SU-DHL-6 (cell line): ENCODE measurements around the gene KCNE4.

Experiments
- H2AFZ ChIP-seq: fragments of 200-600 bp; sonication (generic); 2 replicates; pipeline ENCODE4 v1.6.1; 2014; ENCODE audit warnings: low read depth, mild to moderate bottlenecking, moderate library complexity, mixed read lengths, antibody characterized with exemption, low read length; ENCODE audit not compliant: severe bottlenecking
- H3F3A ChIP-seq: fragments of 200-600 bp; shearing (Covaris generic); 2 replicates; pipeline ENCODE4 v1.6.0; 2016; ENCODE audit warnings: antibody characterized with exemption, mild to moderate bottlenecking; ENCODE audit not compliant: insufficient read depth
- H3K27ac ChIP-seq: fragments of 200-600 bp; sonication (generic); 2 replicates; pipeline ENCODE4 v1.5.1; 2016; ENCODE audit warnings: low read depth, mild to moderate bottlenecking, low read length, moderate library complexity, mixed read lengths
- H3K27me3 ChIP-seq: fragments of 200-600 bp; sonication (generic), shearing (Covaris generic); 2 replicates; pipeline ENCODE4 v1.6.0; 2014; ENCODE audit warnings: mild to moderate bottlenecking, low read length
- H3K36me3 ChIP-seq: fragments of 200-600 bp; sonication (generic); 2 replicates; pipeline ENCODE4 v1.6.1; 2014; ENCODE audit warnings: mild to moderate bottlenecking, low read length, mixed read lengths
- H3K4me2 ChIP-seq: fragments of 300-600, 200-600 bp; shearing (Covaris generic), sonication (generic); 2 replicates; pipeline ENCODE4 v1.6.0; 2014; ENCODE audit warnings: low read length, low read depth, mild to moderate bottlenecking; ENCODE audit not compliant: poor library complexity, severe bottlenecking
- H3K4me3 ChIP-seq: fragments of 200-600 bp; sonication (generic); 2 replicates; pipeline ENCODE4 v1.5.1; 2014; ENCODE audit warnings: antibody characterized with exemption, low read length, mild to moderate bottlenecking, mixed read lengths; ENCODE audit not compliant: insufficient read depth, poor library complexity, severe bottlenecking
- H3K79me2 ChIP-seq: fragments of 200-600 bp; sonication (generic); 2 replicates; pipeline ENCODE4 v1.6.1; 2014; ENCODE audit warnings: mild to moderate bottlenecking, low read length, moderate library complexity; ENCODE audit not compliant: insufficient read depth
- H3K9ac ChIP-seq: fragments of 200-600 bp; sonication (generic); 2 replicates; pipeline ENCODE4 v1.7.0; 2014; ENCODE audit warnings: mild to moderate bottlenecking, low read length
- H3K9me2 ChIP-seq: fragments of 200-600 bp; sonication (generic); replicated peaks from 2 replicates; pipeline ENCODE4 v1.6.1; 2014; ENCODE audit warnings: low read length; ENCODE audit not compliant: insufficient read depth
- H3K9me3 ChIP-seq: fragments of 200-600 bp; sonication (generic); 2 replicates; pipeline ENCODE4 v1.6.1; 2014; ENCODE audit warnings: low read length, mixed read lengths; ENCODE audit not compliant: insufficient read depth
- H4K20me1 ChIP-seq: fragments of 200-600 bp; sonication (generic); 2 replicates; pipeline ENCODE4 v1.6.1; 2014; ENCODE audit warnings: low read depth, mild to moderate bottlenecking, antibody characterized with exemption, low read length, moderate library complexity, mixed read lengths
- EZH2phosphoT487 ChIP-seq: fragments of 200-600 bp; sonication (generic), shearing (Covaris generic); conservative IDR thresholded peaks from 2 replicates; pipeline ENCODE4 v1.6.1; 2018; ENCODE audit warnings: mild to moderate bottlenecking, antibody characterized with exemption, low read length, moderate library complexity, mixed read lengths
- TF ChIP-seq, protein P1 (sequence below): fragments of 200-600 bp; sonication (generic); IDR thresholded peaks from one replicate; pipeline ENCODE4 v1.5.1; 2017; ENCODE audit warnings: antibody characterized with exemption, mild to moderate bottlenecking, low read length, moderate library complexity; ENCODE audit not compliant: insufficient read depth, poor library complexity, severe bottlenecking

KCNE4 gene

DNA sequence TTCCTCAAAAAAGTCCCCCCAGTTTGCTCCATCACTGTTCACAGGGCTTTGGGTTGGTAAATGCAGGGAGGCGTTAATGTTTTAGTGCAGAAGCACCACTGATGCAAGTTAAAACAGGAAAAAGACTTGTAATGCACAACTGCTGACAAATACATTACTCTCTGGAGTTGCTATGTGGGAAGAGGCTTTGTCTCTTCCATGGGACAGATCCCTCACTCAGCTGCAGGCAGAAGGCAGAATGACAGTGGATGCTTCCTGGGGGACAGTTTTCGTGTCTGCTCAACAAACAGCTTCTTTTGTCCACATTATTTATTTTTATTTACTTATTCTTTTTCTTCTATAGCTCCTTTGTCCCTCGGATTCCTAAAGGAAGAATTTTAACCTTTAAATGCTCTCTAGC lies 22.7 kb upstream of the KCNE4 start:
- Histone ChIP-seq H4K20me1 (no peaks in the 10 kb centered on the region), H3K4me3 (no peak overlapping the region), H3K79me2 (no peaks in the 10 kb centered on the region), H3K4me2 (no peak overlapping the region), H3K27me3 (no peaks in the 10 kb centered on the region), H3K9me2 (no peaks in the 10 kb centered on the region), H3F3A (no peaks in the 10 kb centered on the region), H3K36me3 (no peaks in the 10 kb centered on the region), H3K9ac (no peak overlapping the region), H3K27ac (no peak overlapping the region), H2AFZ (no peak overlapping the region), H3K9me3 (no peaks in the 10 kb centered on the region)
- TF ChIP-seq EZH2phosphoT487 = no peak
- TF ChIP-seq, protein P1, sequence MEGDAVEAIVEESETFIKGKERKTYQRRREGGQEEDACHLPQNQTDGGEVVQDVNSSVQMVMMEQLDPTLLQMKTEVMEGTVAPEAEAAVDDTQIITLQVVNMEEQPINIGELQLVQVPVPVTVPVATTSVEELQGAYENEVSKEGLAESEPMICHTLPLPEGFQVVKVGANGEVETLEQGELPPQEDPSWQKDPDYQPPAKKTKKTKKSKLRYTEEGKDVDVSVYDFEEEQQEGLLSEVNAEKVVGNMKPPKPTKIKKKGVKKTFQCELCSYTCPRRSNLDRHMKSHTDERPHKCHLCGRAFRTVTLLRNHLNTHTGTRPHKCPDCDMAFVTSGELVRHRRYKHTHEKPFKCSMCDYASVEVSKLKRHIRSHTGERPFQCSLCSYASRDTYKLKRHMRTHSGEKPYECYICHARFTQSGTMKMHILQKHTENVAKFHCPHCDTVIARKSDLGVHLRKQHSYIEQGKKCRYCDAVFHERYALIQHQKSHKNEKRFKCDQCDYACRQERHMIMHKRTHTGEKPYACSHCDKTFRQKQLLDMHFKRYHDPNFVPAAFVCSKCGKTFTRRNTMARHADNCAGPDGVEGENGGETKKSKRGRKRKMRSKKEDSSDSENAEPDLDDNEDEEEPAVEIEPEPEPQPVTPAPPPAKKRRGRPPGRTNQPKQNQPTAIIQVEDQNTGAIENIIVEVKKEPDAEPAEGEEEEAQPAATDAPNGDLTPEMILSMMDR = no peak

DNA sequence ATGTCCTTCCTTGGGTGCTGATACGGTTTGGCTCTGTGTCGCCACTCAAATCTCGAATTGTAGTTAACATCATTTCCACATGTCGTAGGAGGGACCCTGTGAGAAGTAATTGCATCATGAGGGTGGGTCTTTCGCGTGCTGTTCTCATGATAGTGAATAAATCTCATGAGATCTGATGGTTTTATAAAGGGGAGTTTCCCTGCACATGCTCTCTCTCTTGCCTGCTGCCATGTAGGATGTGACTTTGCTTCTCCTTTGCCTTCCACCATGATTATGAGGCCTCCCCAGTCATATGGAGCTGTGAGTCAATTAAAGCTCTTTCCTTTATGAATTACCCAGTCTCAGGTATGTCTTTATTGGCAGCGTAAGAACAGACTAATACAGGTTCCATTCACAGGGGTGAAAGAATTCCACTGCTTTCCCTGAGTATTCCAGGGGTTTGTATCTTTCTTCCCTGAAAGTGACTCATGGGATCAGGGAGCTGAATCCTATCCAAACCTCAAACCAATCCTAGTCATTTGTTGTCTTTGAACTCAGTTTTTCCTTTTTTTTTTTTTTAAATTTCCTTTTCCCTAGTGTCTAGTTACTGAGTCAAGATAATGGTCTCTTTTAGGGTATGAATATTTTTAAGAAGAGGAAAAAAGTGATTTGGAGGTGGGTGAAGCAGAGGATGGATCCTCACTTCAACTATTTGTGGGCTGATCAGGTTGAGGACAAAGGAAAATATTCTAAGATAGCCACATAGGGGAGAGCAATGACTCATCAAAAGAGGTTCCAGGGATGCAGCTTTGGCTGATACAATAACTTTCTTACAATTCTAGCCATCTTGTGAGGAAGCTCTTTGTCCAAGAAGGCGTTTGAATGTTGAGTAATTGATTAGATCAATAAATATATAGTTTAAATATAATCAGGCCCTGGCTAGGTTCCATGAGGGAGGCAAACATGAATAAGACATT lies 19.5 kb upstream of the KCNE4 start:
- no peaks in the 10 kb centered on the region for H4K20me1 ChIP-seq
- TF ChIP-seq EZH2phosphoT487 = no peak
- no peaks in the 10 kb centered on the region for H3K79me2 ChIP-seq
- no peaks in the 10 kb centered on the region for H3K9me2 ChIP-seq
- no peak overlapping the region for H3K9ac ChIP-seq
- no peaks in the 10 kb centered on the region for H3F3A ChIP-seq
- H3K36me3 ChIP-seq = no peaks in the 10 kb centered on the region
- no peak overlapping the region for H3K4me2 ChIP-seq
- no peak overlapping the region for H2AFZ ChIP-seq
- H3K27me3 ChIP-seq = no peaks in the 10 kb centered on the region
- H3K4me3 ChIP-seq = no peak overlapping the region
- H3K9me3 ChIP-seq = no peaks in the 10 kb centered on the region
- H3K27ac ChIP-seq = no peak overlapping the region

DNA sequence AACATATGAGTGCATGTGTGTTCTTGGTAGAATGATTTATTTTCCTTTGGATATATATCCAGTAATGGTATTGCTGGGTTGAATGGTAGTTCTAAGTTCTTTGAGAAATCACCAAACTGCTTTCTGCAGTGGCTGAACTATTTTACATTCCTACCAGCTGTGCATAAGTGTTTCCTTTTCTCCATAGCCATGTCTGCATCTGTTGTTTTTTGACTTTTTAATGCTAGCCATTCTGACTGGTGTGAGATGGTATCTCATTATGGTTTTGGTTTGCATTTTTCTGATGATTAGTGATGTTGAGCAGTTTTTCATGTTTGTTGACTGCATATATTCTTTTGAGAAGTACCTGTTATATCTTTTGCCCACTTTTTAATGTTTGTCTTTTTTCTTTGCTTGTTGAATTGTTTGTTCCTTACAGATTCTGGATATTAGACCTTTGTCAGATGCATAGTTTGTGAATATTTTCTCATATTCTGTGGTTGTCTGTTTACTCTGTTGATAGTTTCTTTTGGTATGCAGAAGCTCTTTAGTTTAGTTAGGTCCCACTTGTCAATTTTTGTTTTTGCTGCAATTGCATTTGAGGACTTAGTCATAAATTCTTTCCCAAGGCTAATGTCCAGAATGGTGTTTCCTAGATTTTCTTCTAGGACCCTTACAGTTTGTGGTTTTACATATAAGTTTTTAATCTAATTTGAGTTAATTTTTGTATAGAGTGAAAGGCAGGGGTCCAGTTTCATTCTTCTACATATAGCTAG lies 17.6 kb upstream of the KCNE4 start:
- no peak overlapping the region for H2AFZ ChIP-seq
- TF ChIP-seq, protein P1 = no peak
- TF ChIP-seq EZH2phosphoT487 = no peak
- no peaks in the 10 kb centered on the region for H4K20me1 ChIP-seq
- no peaks in the 10 kb centered on the region for H3K36me3 ChIP-seq
- no peaks in the 10 kb centered on the region for H3K27me3 ChIP-seq
- H3K9me3 ChIP-seq = no peaks in the 10 kb centered on the region
- H3K4me2 ChIP-seq = no peak overlapping the region
- no peak overlapping the region for H3K4me3 ChIP-seq
- H3K27ac ChIP-seq = no peak overlapping the region
- no peaks in the 10 kb centered on the region for H3F3A ChIP-seq
- H3K79me2 ChIP-seq = no peaks in the 10 kb centered on the region
- H3K9ac ChIP-seq = no peak overlapping the region
- no peaks in the 10 kb centered on the region for H3K9me2 ChIP-seq
